ENCODE data around the gene PPIA.

Gene PPIA

GRCh38 chr7:44796504-44797328, at the start of gene PPIA:
Gene PPIA (plus strand): TSS chr7:44796681. CDS start chr7:44796725, 44 bp downstream.
- peak; percentile 100 for DNase-seq (ENCODE audit: low read depth)

GRCh38 chr7:44748045-44748947, 48.2 kb upstream of the PPIA start, which contains the start of gene ZMIZ2:
Gene ZMIZ2 (plus strand): TSS chr7:44748847. CDS start chr7:44756250, 7,403 bp downstream.
- DNase-seq (ENCODE audit: low read depth): peak; percentile 93

- DNase-seq (ENCODE audit: low read depth): peak; percentile 21
Measured at GRCh38 chr7:44748948-44749731, 47.3 kb upstream of the PPIA start.

- DNase-seq (ENCODE audit: low read depth): no peak
Measured at GRCh38 chr7:44749992-44750391, 46.5 kb upstream of the PPIA start.

- DNase-seq (ENCODE audit: low read depth): no peak
Measured at GRCh38 chr7:44750424-44750823, 46.1 kb upstream of the PPIA start.

- no peak for DNase-seq (ENCODE audit: low read depth)
Measured at GRCh38 chr7:44750921-44751571, 45.4 kb upstream of the PPIA start.

GRCh38 chr7:44752822-44753221, 43.7 kb upstream of the PPIA start:
- DNase-seq (ENCODE audit: low read depth): no peak

- no peak for DNase-seq (ENCODE audit: low read depth)
Measured at GRCh38 chr7:44754802-44755697, 41.4 kb upstream of the PPIA start.

GRCh38 chr7:44755698-44756627, 40.5 kb upstream of the PPIA start:
- no peak for DNase-seq (ENCODE audit: low read depth)

GRCh38 chr7:44756904-44757303, 39.6 kb upstream of the PPIA start:
- no peak for DNase-seq (ENCODE audit: low read depth)

- DNase-seq (ENCODE audit: low read depth): no peak
Measured at GRCh38 chr7:44757311-44757710, 39.2 kb upstream of the PPIA start.

- no peak for DNase-seq (ENCODE audit: low read depth)
Measured at GRCh38 chr7:44757739-44758138, 38.7 kb upstream of the PPIA start.

- no peak for DNase-seq (ENCODE audit: low read depth)
Measured at GRCh38 chr7:44759246-44759645, 37.2 kb upstream of the PPIA start.

- DNase-seq (ENCODE audit: low read depth): no peak
Measured at GRCh38 chr7:44760034-44760580, 36.4 kb upstream of the PPIA start.

- no peak for DNase-seq (ENCODE audit: low read depth)
Measured at GRCh38 chr7:44761207-44762161, 35.0 kb upstream of the PPIA start.

GRCh38 chr7:44762300-44762699, 34.2 kb upstream of the PPIA start:
- DNase-seq (ENCODE audit: low read depth): no peak

GRCh38 chr7:44762726-44763522, 33.6 kb upstream of the PPIA start:
- DNase-seq (ENCODE audit: low read depth): no peak

All from ELR (cell line).